Neutrophil (primary cell): ENCODE results near the gene SAMHD1.

Experiments
- H3K27ac ChIP-seq: fragments of 200-600 bp; sonication (generic); 2 replicates; pipeline ENCODE4 v1.5.1; 2016; ENCODE audit warnings: mild to moderate bottlenecking, moderate library complexity
- H3K27me3 ChIP-seq: fragments of 200-600 bp; sonication (generic); 2 replicates; pipeline ENCODE4 v1.6.0; 2016; ENCODE audit warnings: mild to moderate bottlenecking
- H3K36me3 ChIP-seq: fragments of 200-600 bp; sonication (generic); 2 replicates; pipeline ENCODE4 v1.5.1; 2017
- H3K4me1 ChIP-seq, 2 experiments: fragments of 200-600 bp in 1 of 2; sonication (generic) in 1 of 2; 1 replicate in 1 of 2; 2 replicates in 1 of 2; pipeline versions ENCODE4 v1.5.1 to v1.6.1; 2013 to 2016; ENCODE audit warnings: low read depth in 1 of 2, low read length in 1 of 2, mild to moderate bottlenecking in 1 of 2, moderate library complexity in 1 of 2; ENCODE audit not compliant: control insufficient read depth in 1 of 2, insufficient read depth in 1 of 2
- H3K4me3 ChIP-seq, 2 experiments: fragments of 200-600 bp in 1 of 2; sonication (generic) in 1 of 2; 1 replicate in 1 of 2; 2 replicates in 1 of 2; pipeline ENCODE4 v1.5.1; 2013 to 2016; ENCODE audit warnings: low read depth in 1 of 2, low read length in 1 of 2, mild to moderate bottlenecking in 1 of 2, moderate library complexity in 1 of 2
- H3K9me3 ChIP-seq: fragments of 200-600 bp; sonication (generic); 2 replicates; pipeline ENCODE4 v1.5.1; 2016
- CTCF ChIP-seq: fragments of 200-600 bp; sonication (generic); IDR thresholded peaks from 2 replicates; pipeline ENCODE4 v1.5.1; 2016; ENCODE audit warnings: antibody characterized with exemption

Gene SAMHD1

DNA sequence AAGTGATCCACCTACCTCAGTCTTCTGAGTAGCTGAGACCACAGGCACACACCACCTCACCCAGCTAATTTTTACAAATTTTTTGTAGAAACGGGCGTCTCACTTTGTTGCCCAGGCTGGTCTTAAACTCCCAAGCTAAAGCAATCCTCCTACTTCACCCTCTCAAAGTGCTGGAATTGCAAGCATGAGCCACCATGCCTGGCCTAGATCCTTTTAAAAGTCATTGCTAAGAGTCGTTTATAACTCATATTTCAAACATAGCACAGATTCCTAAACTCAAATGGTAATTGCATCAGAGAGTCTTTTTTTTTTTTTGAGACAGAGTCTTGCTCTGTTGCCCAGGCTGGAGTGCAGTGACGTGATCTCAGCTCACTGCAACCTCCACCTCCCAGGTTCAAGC is 7.7 kb upstream of the SAMHD1 start:
- Histone ChIP-seq H3K4me3 (no peak overlapping the region), H3K9me3 (no peaks in the 10 kb centered on the region), H3K36me3 (no peaks in the 10 kb centered on the region), H3K27ac (peak overlapping the region; percentile 83), H3K27me3 (no peaks in the 10 kb centered on the region), H3K4me1 (peaks cover 22 to 23% of the 10 kb centered on the region in 2 experiments)
- no peak for TF ChIP-seq CTCF

GRCh38 chr20:36957875-36958667 is 6.6 kb upstream of the SAMHD1 start:
- Histone ChIP-seq H3K27me3 (no peaks in the 10 kb centered on the region), H3K27ac (peak overlapping the region; percentile 83), H3K36me3 (no peaks in the 10 kb centered on the region), H3K9me3 (no peaks in the 10 kb centered on the region), H3K4me1 (peaks cover 22 to 23% of the 10 kb centered on the region in 2 experiments), H3K4me3 (peak overlapping the region; percentile 10 to 44)
- no peak for TF ChIP-seq CTCF

DNA sequence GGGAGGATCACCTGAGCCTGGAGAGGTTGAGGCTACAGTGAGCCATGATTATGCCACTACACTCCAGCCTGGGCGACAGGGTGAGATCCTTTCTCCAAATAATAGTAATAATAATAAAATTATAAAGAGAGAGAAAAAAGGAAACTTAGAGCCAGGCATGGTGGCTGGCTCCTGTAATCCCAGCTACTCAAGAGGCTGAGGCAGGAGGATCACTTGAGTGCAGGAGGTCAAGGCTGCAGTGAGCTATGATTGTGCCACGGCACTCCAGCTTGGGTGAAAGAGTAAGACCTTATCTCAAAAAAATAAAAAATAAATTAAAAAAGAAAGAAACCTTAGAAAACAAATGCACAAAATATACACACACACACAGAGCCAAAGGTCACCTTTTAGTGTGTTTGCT is 5.2 kb upstream of the SAMHD1 start:
- H3K4me3 ChIP-seq, result no peak overlapping the region
- H3K27me3 ChIP-seq, result no peaks in the 10 kb centered on the region
- TF ChIP-seq CTCF, result no peak
- H3K9me3 ChIP-seq, result no peaks in the 10 kb centered on the region
- H3K27ac ChIP-seq, result no peak overlapping the region
- H3K4me1 ChIP-seq, result peaks cover 30 to 31% of the 10 kb centered on the region in 2 experiments
- H3K36me3 ChIP-seq, result no peaks in the 10 kb centered on the region

DNA sequence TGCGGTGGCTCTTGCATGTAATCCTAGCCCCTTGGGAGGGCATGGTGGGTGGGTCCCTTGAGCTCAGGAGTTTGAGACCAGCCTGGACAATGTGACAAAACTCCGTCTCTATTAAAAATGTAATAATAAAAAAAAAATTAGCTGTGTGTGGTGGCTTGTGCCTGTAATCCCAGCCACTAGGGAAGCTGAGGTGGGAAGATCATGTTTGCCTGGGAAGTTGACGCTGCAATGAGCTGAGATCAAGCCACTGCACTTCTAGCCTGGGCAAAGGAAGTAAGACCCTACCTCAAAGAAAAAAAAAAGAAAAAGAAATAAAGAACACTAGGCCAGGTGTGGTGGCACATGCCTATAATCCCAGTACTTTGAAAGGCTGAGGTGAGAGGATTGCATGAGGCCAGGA is 4.5 kb upstream of the SAMHD1 start:
- H3K27ac ChIP-seq, result no peak overlapping the region
- no peaks in the 10 kb centered on the region for H3K9me3 ChIP-seq
- H3K4me1 ChIP-seq, result peaks cover 31 to 32% of the 10 kb centered on the region in 2 experiments
- no peaks in the 10 kb centered on the region for H3K27me3 ChIP-seq
- TF ChIP-seq CTCF, result no peak
- H3K4me3 ChIP-seq, result no peak overlapping the region
- no peaks in the 10 kb centered on the region for H3K36me3 ChIP-seq

GRCh38 chr20:36951979-36952738 is 651 bp upstream of the SAMHD1 start:
- Histone ChIP-seq H3K36me3 (no peaks in the 10 kb centered on the region), H3K4me3 (peak overlapping the region; percentile 84 to 96), H3K27ac (peak overlapping the region; percentile 89), H3K4me1 (peaks cover 26 to 36% of the 10 kb centered on the region in 2 experiments), H3K27me3 (no peaks in the 10 kb centered on the region), H3K9me3 (no peaks in the 10 kb centered on the region)
- no peak for TF ChIP-seq CTCF
